Measurements from ENCODE around the gene IFI27L1.

DNA sequence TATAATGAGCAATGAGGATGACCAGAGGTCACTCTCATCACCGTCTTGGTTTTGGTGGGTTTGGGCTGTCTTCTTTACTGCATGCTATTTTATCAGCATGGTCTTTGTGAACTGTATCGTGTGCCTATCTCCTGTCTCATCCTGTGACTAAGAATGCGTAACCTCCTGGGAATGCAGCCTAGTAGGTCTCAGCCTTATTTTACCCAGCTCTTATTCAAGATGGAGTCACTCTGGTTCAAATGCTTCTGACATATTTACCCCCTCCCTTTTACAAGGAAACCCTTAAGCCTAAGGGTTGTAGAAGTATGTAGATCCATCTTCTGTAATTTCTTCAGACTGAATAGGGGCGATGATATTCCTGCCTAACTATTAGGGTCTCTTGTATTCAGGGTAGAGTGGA, 8.4 kb downstream of the IFI27L1 start:
- TF ChIP-seq EP300 (IDR thresholded peaks at IDR 0.05), result no peak
- no peak for TF ChIP-seq POLR2A (IDR thresholded peaks at IDR 0.05)
- no peak for TF ChIP-seq CTCF (IDR thresholded peaks at IDR 0.05)

Measured in upper lobe of left lung (tissue), 4 donors.